ENCODE results near the gene MERTK. TPM values are rescaled to one million over a fixed set of nuclear protein-coding genes. Genes with fewer than 3 reads are reported as not detected.

Gene MERTK
- total and polyA plus RNA-seq, 2 experiments from 2014 or later: under 0.01 TPM; not detected in 1

DNA sequence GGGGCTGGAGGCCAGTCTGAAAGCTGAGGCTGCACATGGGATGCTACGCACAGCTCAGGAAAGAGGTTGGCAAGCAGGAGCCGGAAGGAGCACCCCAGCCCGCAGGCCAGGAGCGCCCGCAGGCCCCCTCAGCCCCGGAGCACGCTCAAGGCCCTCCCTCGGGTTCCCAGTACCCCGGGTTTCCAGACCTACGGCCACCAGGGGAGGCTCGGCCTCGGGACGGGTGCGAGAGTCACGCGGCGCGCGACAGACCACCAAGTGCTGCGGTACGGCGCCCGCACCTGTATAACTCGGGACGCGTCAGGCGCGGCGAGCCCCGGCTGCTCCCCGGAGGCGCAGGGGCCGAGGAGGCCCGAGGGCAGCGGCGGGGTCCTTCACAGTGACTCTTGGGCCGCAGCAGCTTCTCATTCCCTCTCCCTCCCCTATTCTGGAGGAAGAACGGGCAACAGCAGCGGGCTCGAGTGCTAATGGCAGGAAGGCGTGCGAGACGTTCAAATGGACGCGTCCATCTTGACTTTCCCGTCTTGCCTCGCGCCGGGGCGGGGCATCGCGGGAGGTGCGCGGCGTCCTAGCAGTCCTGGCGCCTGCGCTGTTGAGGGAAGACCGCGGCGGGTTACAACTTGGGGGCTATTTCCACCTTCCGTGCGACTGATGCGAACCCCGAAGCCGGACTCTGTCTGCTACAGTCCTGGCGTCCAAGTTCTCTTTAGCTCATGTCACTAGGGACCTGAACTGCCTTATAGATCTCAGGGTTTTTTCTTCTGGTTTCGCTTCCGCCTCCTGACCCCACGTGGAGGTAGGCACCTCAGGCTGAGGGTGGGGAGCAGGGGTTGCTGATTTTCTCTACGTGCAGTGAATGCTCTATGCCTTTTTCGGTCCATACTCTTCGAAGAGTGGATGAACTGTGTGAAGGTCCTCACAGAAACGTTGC lies 14.5 kb upstream of the MERTK start, which contains the start of gene ANAPC1:
ANAPC1 (minus strand) TSS at position 533 of the 931 bp plus-strand sequence. CDS start 3,368 bp downstream, outside the sequence.
- WGBS, 2 experiments (ENCODE audit: low coverage in 1 of 2, low lambda C conversion rate in 2 of 2, missing lambda C conversion rate in 2 of 2): 0 to 2% methylated on average over 55 to 72 of the region's 73 CpGs
- DNase-seq: peak; percentile 97
- no peaks in the 10 kb centered on the region for H3K9me2 ChIP-seq (ENCODE audit: insufficient read depth)
- H3K27ac ChIP-seq: peak within 1 kb of the TSS; percentile 49
- peak within 1 kb of the TSS; percentile 90 for H3K4me2 ChIP-seq (ENCODE audit: unreplicated experiment)
- no peaks in the 10 kb centered on the region for H3K9me3 ChIP-seq (ENCODE audit: low read depth)
- 0 out of 2 replicates have a peak, but pooled peaks cover 7% of the 10 kb centered on the region for H3K4me1 ChIP-seq (ENCODE audit: insufficient read depth)
- no peaks in the 10 kb centered on the region for H3K27me3 ChIP-seq (replicated peaks; ENCODE audit: insufficient read depth)
- H3K9ac ChIP-seq: peak within 1 kb of the TSS; percentile 90
- peak within 1 kb of the TSS; percentile 100 for H2AFZ ChIP-seq
- H3K79me2 ChIP-seq (ENCODE audit: insufficient read depth): peaks cover 22% of the 10 kb centered on the region
- no peaks in the 10 kb centered on the region for H3F3A ChIP-seq (ENCODE audit: insufficient read depth)
- H3K4me3 ChIP-seq: peak within 1 kb of the TSS; percentile 97
- TF ChIP-seq EZH2 (IDR thresholded peaks at IDR 0.05; ENCODE audit: insufficient read depth, poor library complexity, severe bottlenecking): no peak
- no peak for TF ChIP-seq EZH2phosphoT487 (IDR thresholded peaks at IDR 0.05; ENCODE audit: insufficient read depth, low read depth)
- in situ Hi-C loops (cut with MboI): loop anchor here (25.0 kb wide), 1 partner anchor 553 kb away; the partner anchor contains the start of gene RGPD8
- no peaks in the 10 kb centered on the region for H4K20me1 ChIP-seq (ENCODE audit: insufficient read depth)
- no peaks in the 10 kb centered on the region for H3K36me3 ChIP-seq (ENCODE audit: low read depth)

DNA sequence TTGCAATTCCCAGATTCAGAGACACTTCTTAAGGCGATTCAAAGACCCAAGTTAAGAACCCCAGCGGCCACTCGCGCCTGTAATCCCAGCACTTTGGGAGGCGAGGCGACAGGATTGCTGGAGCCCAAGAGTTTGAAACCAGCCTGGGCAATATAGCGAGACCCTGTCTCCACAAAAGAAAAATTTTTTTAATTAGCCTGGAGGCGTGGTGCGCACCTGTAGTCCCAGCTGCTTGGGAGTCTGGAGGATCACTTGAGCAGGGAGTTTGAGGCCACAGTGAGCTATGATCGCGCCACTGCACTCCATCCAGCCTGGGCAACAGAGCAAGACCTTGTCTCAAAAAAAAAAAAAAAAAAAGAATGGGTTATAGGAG lies 13.8 kb upstream of the MERTK start:
- no peak for TF ChIP-seq EZH2 (IDR thresholded peaks at IDR 0.05; ENCODE audit: insufficient read depth, poor library complexity, severe bottlenecking)
- TF ChIP-seq EZH2phosphoT487 (IDR thresholded peaks at IDR 0.05; ENCODE audit: insufficient read depth, low read depth): no peak
- no peak for DNase-seq
- Histone ChIP-seq H3K27me3 (replicated peaks; ENCODE audit: insufficient read depth) (no peaks in the 10 kb centered on the region), H3K9me2 (ENCODE audit: insufficient read depth) (no peaks in the 10 kb centered on the region), H3K27ac (peak overlapping the region; percentile 49), H2AFZ (peak overlapping the region; percentile 100), H3K36me3 (ENCODE audit: low read depth) (no peaks in the 10 kb centered on the region), H3K79me2 (ENCODE audit: insufficient read depth) (peaks cover 22% of the 10 kb centered on the region), H4K20me1 (ENCODE audit: insufficient read depth) (no peaks in the 10 kb centered on the region), H3K4me3 (peak overlapping the region; percentile 97), H3F3A (ENCODE audit: insufficient read depth) (no peaks in the 10 kb centered on the region), H3K9ac (peak overlapping the region; percentile 90), H3K4me2 (ENCODE audit: unreplicated experiment) (peak overlapping the region; percentile 90), H3K9me3 (ENCODE audit: low read depth) (no peaks in the 10 kb centered on the region), H3K4me1 (ENCODE audit: insufficient read depth) (0 out of 2 replicates have a peak, but pooled peaks cover 7% of the 10 kb centered on the region)
- 9 to 12% methylated on average over 11 of the region's 11 CpGs for WGBS, 2 experiments (ENCODE audit: low coverage in 1 of 2, low lambda C conversion rate in 2 of 2, missing lambda C conversion rate in 2 of 2)
- in situ Hi-C loops (cut with MboI): loop anchor here (25.0 kb wide), 1 partner anchor 553 kb away; the partner anchor contains the start of gene RGPD8

DNA sequence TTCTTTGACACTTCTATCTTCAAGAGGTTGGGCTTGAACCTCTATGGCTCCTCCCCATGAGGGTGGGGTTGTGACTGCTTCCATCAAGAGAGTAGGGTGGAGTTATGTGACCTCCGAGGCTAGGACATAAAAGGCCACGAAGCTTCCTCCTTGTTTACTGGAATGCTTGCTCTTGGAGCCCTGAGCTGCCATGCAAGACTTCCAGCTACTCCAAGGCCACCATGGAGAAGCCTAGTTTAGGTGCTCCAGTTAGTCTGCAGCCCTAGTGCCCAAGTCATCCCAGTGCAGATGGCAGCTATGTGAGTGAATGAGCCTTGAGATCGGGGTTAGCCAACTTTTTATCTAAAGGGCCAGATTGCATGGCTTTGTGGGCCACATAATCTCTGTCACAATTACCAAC lies 2.4 kb upstream of the MERTK start:
- Histone ChIP-seq H2AFZ (no peak overlapping the region), H3K9ac (no peak overlapping the region), H3K79me2 (ENCODE audit: insufficient read depth) (no peaks in the 10 kb centered on the region), H3K27me3 (replicated peaks; ENCODE audit: insufficient read depth) (peaks cover 27% of the 10 kb centered on the region), H3K4me3 (no peak overlapping the region), H3K4me1 (ENCODE audit: insufficient read depth) (no peaks in the 10 kb centered on the region), H3K9me2 (ENCODE audit: insufficient read depth) (no peaks in the 10 kb centered on the region), H3K4me2 (ENCODE audit: unreplicated experiment) (no peak overlapping the region), H3F3A (ENCODE audit: insufficient read depth) (peaks cover 15% of the 10 kb centered on the region), H3K9me3 (ENCODE audit: low read depth) (no peaks in the 10 kb centered on the region), H4K20me1 (ENCODE audit: insufficient read depth) (no peaks in the 10 kb centered on the region), H3K27ac (no peak overlapping the region), H3K36me3 (ENCODE audit: low read depth) (no peaks in the 10 kb centered on the region)
- in situ Hi-C loops (cut with MboI): loop anchor here (25.0 kb wide), 1 partner anchor 541 kb away; the partner anchor contains the start of gene RGPD8
- no peak for DNase-seq
- TF ChIP-seq EZH2phosphoT487 (IDR thresholded peaks at IDR 0.05; ENCODE audit: insufficient read depth, low read depth) (no peak), EZH2 (IDR thresholded peaks at IDR 0.05; ENCODE audit: insufficient read depth, poor library complexity, severe bottlenecking) (no peak)
- WGBS, 2 experiments (ENCODE audit: low coverage in 1 of 2, low lambda C conversion rate in 2 of 2, missing lambda C conversion rate in 2 of 2): 77 to 85% methylated on average over 3 of the region's 3 CpGs

GRCh38 chr2:111896576-111896975 lies 1.8 kb upstream of the MERTK start:
- Histone ChIP-seq H3K27ac (no peak overlapping the region), H2AFZ (no peak overlapping the region), H3K4me2 (ENCODE audit: unreplicated experiment) (no peak overlapping the region), H3K36me3 (ENCODE audit: low read depth) (no peaks in the 10 kb centered on the region), H3F3A (ENCODE audit: insufficient read depth) (peaks cover 17% of the 10 kb centered on the region), H3K4me1 (ENCODE audit: insufficient read depth) (no peaks in the 10 kb centered on the region), H3K9ac (no peak overlapping the region), H3K27me3 (replicated peaks; ENCODE audit: insufficient read depth) (peaks cover 33% of the 10 kb centered on the region), H3K9me2 (ENCODE audit: insufficient read depth) (no peaks in the 10 kb centered on the region), H3K4me3 (no peak overlapping the region), H4K20me1 (ENCODE audit: insufficient read depth) (no peaks in the 10 kb centered on the region), H3K9me3 (ENCODE audit: low read depth) (no peaks in the 10 kb centered on the region), H3K79me2 (ENCODE audit: insufficient read depth) (no peaks in the 10 kb centered on the region)
- TF ChIP-seq EZH2 (IDR thresholded peaks at IDR 0.05; ENCODE audit: insufficient read depth, poor library complexity, severe bottlenecking) (no peak), EZH2phosphoT487 (IDR thresholded peaks at IDR 0.05; ENCODE audit: insufficient read depth, low read depth) (no peak)
- no peak for DNase-seq
- WGBS, 2 experiments (ENCODE audit: low coverage in 1 of 2, low lambda C conversion rate in 2 of 2, missing lambda C conversion rate in 2 of 2): 86 to 91% methylated on average over 6 of the region's 6 CpGs
- in situ Hi-C loops (cut with MboI): loop anchor here (25.0 kb wide), 1 partner anchor 541 kb away; the partner anchor contains the start of gene RGPD8

All from GM23248 (cell line).